Measurements from ENCODE around the gene SYT14.

DNA sequence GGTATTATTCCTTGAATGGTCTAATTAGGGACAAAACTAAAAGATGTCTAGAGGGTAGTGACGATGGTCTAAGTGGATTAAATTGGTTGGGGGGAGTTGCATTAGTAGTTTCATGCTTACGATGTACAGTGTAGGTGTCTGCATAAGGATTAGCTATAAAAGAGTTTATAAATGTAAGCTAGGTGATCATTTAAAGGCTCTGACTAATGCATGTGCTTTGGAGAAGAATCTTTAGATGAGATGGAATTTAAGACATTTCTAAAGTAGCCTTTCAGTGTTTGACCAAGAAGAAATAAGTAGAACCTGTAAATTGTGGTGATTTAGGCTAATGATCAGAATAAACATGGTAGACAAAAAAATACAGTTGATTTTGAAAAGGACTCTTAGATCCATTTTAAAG is 7.4 kb downstream of the SYT14 start:
- TF ChIP-seq, protein P1, sequence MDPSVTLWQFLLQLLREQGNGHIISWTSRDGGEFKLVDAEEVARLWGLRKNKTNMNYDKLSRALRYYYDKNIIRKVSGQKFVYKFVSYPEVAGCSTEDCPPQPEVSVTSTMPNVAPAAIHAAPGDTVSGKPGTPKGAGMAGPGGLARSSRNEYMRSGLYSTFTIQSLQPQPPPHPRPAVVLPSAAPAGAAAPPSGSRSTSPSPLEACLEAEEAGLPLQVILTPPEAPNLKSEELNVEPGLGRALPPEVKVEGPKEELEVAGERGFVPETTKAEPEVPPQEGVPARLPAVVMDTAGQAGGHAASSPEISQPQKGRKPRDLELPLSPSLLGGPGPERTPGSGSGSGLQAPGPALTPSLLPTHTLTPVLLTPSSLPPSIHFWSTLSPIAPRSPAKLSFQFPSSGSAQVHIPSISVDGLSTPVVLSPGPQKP (IDR thresholded peaks at IDR 0.05; ENCODE audit: borderline replicate concordance, low read depth, low read length), result no peak
- TF ChIP-seq, protein P2, sequence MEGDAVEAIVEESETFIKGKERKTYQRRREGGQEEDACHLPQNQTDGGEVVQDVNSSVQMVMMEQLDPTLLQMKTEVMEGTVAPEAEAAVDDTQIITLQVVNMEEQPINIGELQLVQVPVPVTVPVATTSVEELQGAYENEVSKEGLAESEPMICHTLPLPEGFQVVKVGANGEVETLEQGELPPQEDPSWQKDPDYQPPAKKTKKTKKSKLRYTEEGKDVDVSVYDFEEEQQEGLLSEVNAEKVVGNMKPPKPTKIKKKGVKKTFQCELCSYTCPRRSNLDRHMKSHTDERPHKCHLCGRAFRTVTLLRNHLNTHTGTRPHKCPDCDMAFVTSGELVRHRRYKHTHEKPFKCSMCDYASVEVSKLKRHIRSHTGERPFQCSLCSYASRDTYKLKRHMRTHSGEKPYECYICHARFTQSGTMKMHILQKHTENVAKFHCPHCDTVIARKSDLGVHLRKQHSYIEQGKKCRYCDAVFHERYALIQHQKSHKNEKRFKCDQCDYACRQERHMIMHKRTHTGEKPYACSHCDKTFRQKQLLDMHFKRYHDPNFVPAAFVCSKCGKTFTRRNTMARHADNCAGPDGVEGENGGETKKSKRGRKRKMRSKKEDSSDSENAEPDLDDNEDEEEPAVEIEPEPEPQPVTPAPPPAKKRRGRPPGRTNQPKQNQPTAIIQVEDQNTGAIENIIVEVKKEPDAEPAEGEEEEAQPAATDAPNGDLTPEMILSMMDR (conservative IDR thresholded peaks at IDR 0.05; ENCODE audit: low read depth, low read length), result no peak
